Heart left ventricle (tissue), 13 donors: Measurements from ENCODE around the gene OCSTAMP.

Experiments used
- CTCF ChIP-seq, 12 donors: fragments of 200-600 bp; sonication (generic) in 4 of 12; IDR thresholded peaks; one replicate each; pipeline versions ENCODE4 v1.5.0 to v1.8.0; 2018 to 2022; ENCODE audit warnings: antibody characterized with exemption in 12 of 12, mild to moderate bottlenecking in 5 of 12
- POLR2A ChIP-seq, 2 donors: fragments of 450-650 bp; IDR thresholded peaks; one replicate each; pipeline ENCODE4 v1.6.1; 2017; ENCODE audit warnings: antibody characterized with exemption in 2 of 2, mild to moderate bottlenecking in 2 of 2, moderate library complexity in 2 of 2
- donor health status: ischemic (EF 13 %, LVEDD 7.1; RV severe dilation, severe dysfunction).
- donor health status: DM: no; HTN: yes; CAD: no.
- donor health status: DM: no; HTN: no; CAD: no.
- donor health status: ischemic (EF 25% LVEDD 6.9; RV normal size, moderate dysfunction).
- donor health status: ischemic (EF 25% LVEDD 5.7; RV mildly dilated, moderate dysfunction).
- donor health status: ischemic (EF 35%, LVEDD 5.7; RV mildly dilated, moderate dysfunction).
- donor health status: nonischemic (EF 11% LVEDD 7.7; RV severe dilation, severe dysfunction).
- donor health status: DM: yes; HTN: yes; CAD: no.
- donor health status: PGD.
- donor health status: ischemic (EF 29% LVEDD 5.4; RV normal size, mild dysfunction).
- donor health status: nonischemic (EF 23%, LVEDD 6.1; RV moderate dilation, normal function).

- peak in 1 of 12 donors; percentile 5 for TF ChIP-seq CTCF (IDR thresholded peaks at IDR 0.05)
- no peak for TF ChIP-seq POLR2A (IDR thresholded peaks at IDR 0.05)
Measured at GRCh38 chr20:46568570-46569129, 18.2 kb upstream of the OCSTAMP start.
